ENCODE data around the gene ACOD1.

Gene ACOD1

GRCh38 chr13:76991432-76991795, 43.1 kb downstream of the ACOD1 start:
- DNase-seq: peak in 5 of 56 donors; percentile 33 to 55 (median 50)

- DNase-seq: peak; percentile 37 to 96 (median 85)
These were observed 43.7 kb downstream of the ACOD1 start, which contains the start of gene CLN5 for GRCh38 chr13:76991796-76992547. Gene CLN5, plus strand, starts transcription at chr13:76992081. Its CDS starts 18 bp downstream, at chr13:76992099.

- peak in 21 of 56 donors; percentile 4 to 48 (median 17) for DNase-seq
These were observed 44.3 kb downstream of the ACOD1 start for GRCh38 chr13:76992548-76993001.

- DNase-seq: no peak
These were observed 44.7 kb downstream of the ACOD1 start for GRCh38 chr13:76993021-76993420.

GRCh38 chr13:76993473-76993872, 45.2 kb downstream of the ACOD1 start:
- no peak for DNase-seq

- no peak for DNase-seq
These were observed 46.0 kb downstream of the ACOD1 start for GRCh38 chr13:76994281-76994680.

GRCh38 chr13:77000475-77000874, 52.2 kb downstream of the ACOD1 start:
- DNase-seq: no peak

GRCh38 chr13:77001540-77001939, 53.2 kb downstream of the ACOD1 start:
- no peak for DNase-seq

GRCh38 chr13:77001963-77002587, 53.8 kb downstream of the ACOD1 start:
- no peak for DNase-seq

GRCh38 chr13:77002590-77003190, 54.4 kb downstream of the ACOD1 start:
- DNase-seq: peak in 2 of 56 donors; percentile 6 to 14
